ENCODE measurements around the gene ABHD11. TPM values are rescaled to one million over a fixed set of nuclear protein-coding genes. Genes with fewer than 3 reads are reported as not detected.

Gene ABHD11
- total RNA-seq, 1 experiment from 2014 or later = 18.9 TPM

DNA sequence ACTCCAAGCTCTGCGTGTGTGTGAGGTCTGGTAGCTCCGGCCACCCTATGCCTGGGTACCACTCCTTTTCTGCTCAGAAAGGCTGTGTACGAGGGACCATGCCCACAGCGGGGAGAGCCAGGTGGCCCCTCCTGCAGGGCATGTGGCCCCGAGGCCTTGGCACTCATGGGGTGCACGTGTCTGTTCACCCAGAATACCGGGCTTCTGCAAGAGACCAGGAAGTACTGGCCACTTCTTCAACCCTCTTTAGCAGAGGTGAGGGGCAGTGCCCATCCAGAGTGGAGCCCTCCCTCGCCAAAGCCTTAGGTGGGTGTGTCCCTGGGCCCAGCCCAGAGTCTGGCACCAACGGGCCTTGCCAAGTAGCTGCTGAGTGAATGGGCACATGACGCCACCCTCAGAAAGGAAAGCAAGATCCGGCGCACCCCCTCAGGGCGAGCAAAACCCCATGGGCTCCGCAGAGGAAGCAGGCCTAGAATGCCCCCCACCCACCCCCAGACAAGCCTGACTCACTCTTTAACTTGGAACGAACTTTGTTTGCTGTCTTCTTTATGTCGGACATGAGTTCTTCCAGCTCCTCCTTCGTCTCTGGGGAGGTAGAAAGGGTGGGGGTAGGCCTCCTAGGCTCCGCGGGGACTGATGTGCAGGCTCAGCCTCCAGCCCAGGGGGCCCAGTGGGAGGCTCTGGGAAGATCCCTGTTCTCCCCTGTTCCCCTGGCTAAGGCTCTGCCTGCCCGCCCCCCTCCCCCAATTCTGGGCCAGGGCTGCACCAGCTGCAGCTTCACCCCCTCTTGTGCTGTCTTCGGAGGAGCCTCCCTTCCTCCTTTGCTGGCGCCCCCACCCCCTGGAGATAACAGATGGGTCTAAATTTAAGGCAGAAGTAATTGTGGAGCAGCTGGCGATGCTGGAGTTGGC is 33.7 kb downstream of the ABHD11 start:
- no peaks in the 10 kb centered on the region for H3K9me3 Mint-ChIP-seq (ENCODE audit: unreplicated experiment)
- H3K4me3 Mint-ChIP-seq (ENCODE audit: unreplicated experiment) = no peak overlapping the region
- H3K4me1 Mint-ChIP-seq (ENCODE audit: insufficient read depth, unreplicated experiment) = peaks cover 20% of the 10 kb centered on the region
- DNase-seq (ENCODE audit: unreplicated experiment) = peak; percentile 87
- ChIA-PET POLR2A (interaction anchor here (0.8 to 2.4 kb wide), 5 partner anchors 11 to 98 kb away, joined by 3 to 18 read pairs (median 3); partner anchors contain the start of genes BUD23 and DNAJC30), CTCF (interaction anchor here (0.6 to 1.9 kb wide), 6 partner anchors 9 to 114 kb away, joined by 3 to 5 read pairs (median 3); no protein-coding TSS in a partner anchor)
- BruUV-seq (replicated peaks) = no TSS peak
- H3K27me3 Mint-ChIP-seq (ENCODE audit: insufficient read depth, unreplicated experiment) = no peaks in the 10 kb centered on the region
- intact Hi-C loops (cut with micrococcal nuclease) = no loop called here
- H3K27ac Mint-ChIP-seq (ENCODE audit: low read depth, unreplicated experiment) = peak overlapping the region; percentile 13
- H3K36me3 Mint-ChIP-seq (ENCODE audit: insufficient read depth, unreplicated experiment) = peaks cover 46% of the 10 kb centered on the region
- TF ChIP-seq, protein P1, sequence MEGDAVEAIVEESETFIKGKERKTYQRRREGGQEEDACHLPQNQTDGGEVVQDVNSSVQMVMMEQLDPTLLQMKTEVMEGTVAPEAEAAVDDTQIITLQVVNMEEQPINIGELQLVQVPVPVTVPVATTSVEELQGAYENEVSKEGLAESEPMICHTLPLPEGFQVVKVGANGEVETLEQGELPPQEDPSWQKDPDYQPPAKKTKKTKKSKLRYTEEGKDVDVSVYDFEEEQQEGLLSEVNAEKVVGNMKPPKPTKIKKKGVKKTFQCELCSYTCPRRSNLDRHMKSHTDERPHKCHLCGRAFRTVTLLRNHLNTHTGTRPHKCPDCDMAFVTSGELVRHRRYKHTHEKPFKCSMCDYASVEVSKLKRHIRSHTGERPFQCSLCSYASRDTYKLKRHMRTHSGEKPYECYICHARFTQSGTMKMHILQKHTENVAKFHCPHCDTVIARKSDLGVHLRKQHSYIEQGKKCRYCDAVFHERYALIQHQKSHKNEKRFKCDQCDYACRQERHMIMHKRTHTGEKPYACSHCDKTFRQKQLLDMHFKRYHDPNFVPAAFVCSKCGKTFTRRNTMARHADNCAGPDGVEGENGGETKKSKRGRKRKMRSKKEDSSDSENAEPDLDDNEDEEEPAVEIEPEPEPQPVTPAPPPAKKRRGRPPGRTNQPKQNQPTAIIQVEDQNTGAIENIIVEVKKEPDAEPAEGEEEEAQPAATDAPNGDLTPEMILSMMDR (IDR thresholded peaks at IDR 0.05; ENCODE audit: unreplicated experiment) = no peak

- no peak overlapping the region for H3K27ac Mint-ChIP-seq (ENCODE audit: low read depth, unreplicated experiment)
- BruUV-seq (replicated peaks) = no TSS peak
- no peaks in the 10 kb centered on the region for H3K27me3 Mint-ChIP-seq (ENCODE audit: insufficient read depth, unreplicated experiment)
- TF ChIP-seq, protein P1 (IDR thresholded peaks at IDR 0.05; ENCODE audit: unreplicated experiment) = no peak
- H3K9me3 Mint-ChIP-seq (ENCODE audit: unreplicated experiment) = no peaks in the 10 kb centered on the region
- intact Hi-C loops (cut with micrococcal nuclease) = no loop called here
- H3K4me3 Mint-ChIP-seq (ENCODE audit: unreplicated experiment) = no peak overlapping the region
- H3K4me1 Mint-ChIP-seq (ENCODE audit: insufficient read depth, unreplicated experiment) = peaks cover 20% of the 10 kb centered on the region
- POLR2A ChIA-PET = interaction anchor here (0.5 to 1.0 kb wide), 2 partner anchors 12 to 24 kb away, joined by 3 read pairs; no protein-coding TSS in a partner anchor
- CTCF ChIA-PET = interaction anchor here (0.7 to 1.2 kb wide), 3 partner anchors 13 to 23 kb away, joined by 3 to 4 read pairs (median 3); no protein-coding TSS in a partner anchor
- DNase-seq (ENCODE audit: unreplicated experiment) = no peak
- H3K36me3 Mint-ChIP-seq (ENCODE audit: insufficient read depth, unreplicated experiment) = peaks cover 49% of the 10 kb centered on the region
These were observed 34.6 kb downstream of the ABHD11 start for GRCh38 chr7:73703757-73704639.

- Mint-ChIP-seq H3K27me3 (ENCODE audit: insufficient read depth, unreplicated experiment) (no peaks in the 10 kb centered on the region), H3K9me3 (ENCODE audit: unreplicated experiment) (no peaks in the 10 kb centered on the region), H3K4me1 (ENCODE audit: insufficient read depth, unreplicated experiment) (peaks cover 20% of the 10 kb centered on the region), H3K27ac (ENCODE audit: low read depth, unreplicated experiment) (peak overlapping the region; percentile 23), H3K4me3 (ENCODE audit: unreplicated experiment) (no peak overlapping the region), H3K36me3 (ENCODE audit: insufficient read depth, unreplicated experiment) (peaks cover 51% of the 10 kb centered on the region)
- BruUV-seq (replicated peaks) = no TSS peak
- DNase-seq (ENCODE audit: unreplicated experiment) = no peak
- intact Hi-C loops (cut with micrococcal nuclease) = no loop called here
- ChIA-PET CTCF (interaction anchor here (0.8 to 2.8 kb wide), 3 partner anchors 8 to 17 kb away, joined by 3 to 14 read pairs (median 3); no protein-coding TSS in a partner anchor), POLR2A (no interaction called here)
- TF ChIP-seq, protein P1 (IDR thresholded peaks at IDR 0.05; ENCODE audit: unreplicated experiment) = no peak
These were observed 35.4 kb downstream of the ABHD11 start for GRCh38 chr7:73703225-73703624.
